Activated CD8-positive, alpha-beta memory T cell treated with anti-CD3 and anti-CD28 coated beads for 4 hours (primary cell): ENCODE results near the gene LPAR2.
A peak's percentile ranks its signal among the peaks of the same experiment; 100 is the strongest.

ENCODE experiments used
- DNase-seq, 2 donors: peaks; one replicate each; pipeline ENCODE4 v3.0.0-alpha.2; 2020; ENCODE audit warnings: low read depth in 2 of 2

LPAR2 gene

DNA sequence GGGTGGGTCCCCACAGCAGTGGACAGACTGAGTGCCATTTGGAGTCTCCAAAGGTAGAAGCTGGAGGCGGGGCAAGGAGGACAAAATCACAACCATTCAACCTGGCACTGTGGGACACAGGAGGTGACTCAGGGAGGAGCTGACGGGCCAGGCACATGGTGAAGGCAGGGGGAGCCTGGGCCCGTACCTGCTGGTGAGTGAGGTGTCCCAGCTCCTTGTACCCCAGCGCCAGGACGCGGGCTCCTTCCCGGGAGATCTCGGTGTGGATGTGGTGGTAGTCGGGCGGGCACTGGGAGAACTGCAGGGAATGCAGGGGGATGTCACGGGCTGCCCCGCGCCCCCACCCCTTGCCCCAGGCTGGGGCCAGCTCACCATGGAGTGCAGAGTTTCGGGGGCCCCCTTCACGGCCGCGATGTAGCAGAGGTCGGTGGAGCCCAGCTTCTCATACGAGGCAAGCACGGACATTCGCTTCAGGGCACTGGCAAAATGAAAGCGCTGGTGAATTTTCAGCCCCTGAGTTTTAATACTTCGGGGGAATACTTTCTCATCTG lies 25.7 kb upstream of the LPAR2 start:
- no peak for DNase-seq

DNA sequence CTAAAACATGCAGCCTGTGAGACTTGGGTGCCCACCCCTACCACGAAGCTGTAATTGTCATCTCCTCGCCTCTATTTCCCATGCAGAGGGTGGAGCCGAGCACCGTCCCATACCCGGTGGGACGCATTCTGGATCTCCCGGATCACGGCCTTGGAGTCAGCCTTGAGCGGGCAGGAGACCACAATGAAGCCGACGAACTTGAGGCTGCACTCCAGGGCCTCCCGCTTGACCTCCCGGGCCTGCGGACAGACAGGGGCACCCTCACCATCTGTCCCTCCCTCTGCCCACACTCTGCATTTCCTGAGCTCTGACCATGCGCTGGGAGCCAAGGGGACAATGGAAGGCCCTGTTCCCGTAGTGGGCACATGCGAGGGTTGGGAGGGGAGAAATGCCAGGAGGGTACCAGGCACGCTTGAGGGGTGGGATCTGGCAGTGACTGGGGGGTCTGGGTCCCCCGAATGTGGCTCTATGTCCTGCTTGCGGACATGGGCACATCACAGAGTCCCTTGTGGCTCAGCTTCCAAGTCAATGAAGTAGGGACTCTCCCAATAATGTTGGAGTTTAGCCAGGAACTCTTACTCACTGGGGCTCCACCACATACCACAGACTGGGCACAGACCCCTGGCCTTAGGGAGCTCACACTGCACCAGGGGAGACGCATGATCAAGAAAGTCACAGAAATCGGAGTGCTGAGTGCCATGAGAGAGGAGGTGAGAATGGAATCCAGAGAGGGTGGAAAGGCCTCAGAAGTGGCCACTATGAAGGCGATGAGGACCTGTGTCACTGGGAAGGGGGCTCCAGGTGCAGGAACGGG lies 24.7 kb upstream of the LPAR2 start:
- DNase-seq: no peak

DNA sequence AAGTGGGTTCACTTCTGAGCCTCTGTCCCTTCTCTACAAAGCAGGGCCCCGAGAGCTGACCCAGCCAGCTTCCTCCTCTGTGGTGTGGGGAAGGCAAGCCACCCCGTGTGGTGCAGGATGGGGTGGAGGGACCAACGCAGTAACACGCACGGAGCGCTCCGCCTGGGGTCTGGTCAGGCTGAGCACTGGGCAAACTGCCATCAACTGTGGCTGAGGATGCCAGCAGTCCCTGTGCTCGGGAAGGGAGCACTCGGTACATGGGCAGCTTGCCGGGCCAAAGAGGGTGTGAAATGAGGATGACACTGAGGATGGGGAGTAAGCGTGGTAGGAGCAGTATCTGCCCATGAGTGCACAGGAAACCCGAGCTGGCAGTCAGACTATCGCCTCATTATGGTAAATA lies 23.1 kb upstream of the LPAR2 start:
- no peak for DNase-seq

DNA sequence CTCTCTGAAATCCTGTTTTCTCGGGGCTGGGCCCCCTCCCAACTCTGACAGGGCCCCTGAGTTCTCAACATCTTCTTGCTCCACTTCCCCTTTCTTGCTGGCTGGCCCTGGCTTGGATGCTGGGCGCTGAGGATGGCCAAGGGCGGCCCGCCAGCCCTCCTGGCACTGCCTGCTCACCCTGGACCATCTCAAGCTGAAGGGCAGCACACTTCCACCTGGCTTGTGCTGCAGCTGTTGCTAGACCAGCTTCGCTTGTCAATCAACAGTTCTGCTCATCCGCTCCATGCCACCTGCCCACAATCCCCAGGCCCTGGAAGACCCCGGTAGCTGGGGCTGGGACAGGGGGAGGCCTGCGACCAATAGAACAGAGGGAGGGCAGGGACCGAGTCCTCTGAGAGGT lies 22.3 kb upstream of the LPAR2 start:
- no peak for DNase-seq

DNA sequence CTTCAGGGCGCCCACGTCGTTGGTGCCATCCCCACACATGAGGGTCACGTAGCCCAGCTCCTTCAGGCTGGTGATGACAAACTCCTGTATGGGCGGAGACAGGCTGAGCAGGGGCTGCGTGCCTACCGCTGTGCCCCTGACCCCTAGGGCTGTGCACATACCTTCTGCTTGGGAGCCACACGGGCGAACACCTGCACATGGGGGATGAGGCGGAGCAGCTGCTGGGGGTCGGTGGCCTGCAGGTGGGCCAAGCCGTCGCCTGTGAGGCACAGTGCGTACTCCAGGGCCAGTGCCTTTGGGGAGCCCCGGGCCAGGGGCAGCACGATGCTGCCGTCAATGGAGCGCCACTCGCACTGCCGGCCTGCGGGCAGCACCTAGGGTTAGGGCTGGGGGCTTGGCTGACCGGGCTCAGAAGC lies 21.6 kb upstream of the LPAR2 start:
- DNase-seq: no peak

DNA sequence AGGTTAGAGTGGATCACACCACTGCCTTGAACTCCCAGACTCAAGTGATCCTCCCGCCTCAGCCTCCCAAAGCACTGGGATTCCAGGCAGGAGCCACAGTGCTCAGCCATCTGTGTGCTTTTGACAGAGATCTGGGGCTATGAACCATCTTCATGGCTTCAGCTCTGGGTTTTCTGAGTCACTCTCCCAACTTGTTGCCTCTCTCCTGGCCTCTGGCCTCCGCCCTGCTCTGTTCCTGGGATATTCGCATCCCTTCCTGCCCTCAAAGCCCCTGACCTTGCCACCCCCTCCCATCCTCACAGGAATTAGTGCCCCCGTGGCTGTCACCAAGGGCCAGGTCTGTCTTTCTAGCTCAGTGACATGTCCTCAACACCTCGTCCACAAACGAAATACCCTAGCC lies 21.1 kb upstream of the LPAR2 start:
- no peak for DNase-seq

DNA sequence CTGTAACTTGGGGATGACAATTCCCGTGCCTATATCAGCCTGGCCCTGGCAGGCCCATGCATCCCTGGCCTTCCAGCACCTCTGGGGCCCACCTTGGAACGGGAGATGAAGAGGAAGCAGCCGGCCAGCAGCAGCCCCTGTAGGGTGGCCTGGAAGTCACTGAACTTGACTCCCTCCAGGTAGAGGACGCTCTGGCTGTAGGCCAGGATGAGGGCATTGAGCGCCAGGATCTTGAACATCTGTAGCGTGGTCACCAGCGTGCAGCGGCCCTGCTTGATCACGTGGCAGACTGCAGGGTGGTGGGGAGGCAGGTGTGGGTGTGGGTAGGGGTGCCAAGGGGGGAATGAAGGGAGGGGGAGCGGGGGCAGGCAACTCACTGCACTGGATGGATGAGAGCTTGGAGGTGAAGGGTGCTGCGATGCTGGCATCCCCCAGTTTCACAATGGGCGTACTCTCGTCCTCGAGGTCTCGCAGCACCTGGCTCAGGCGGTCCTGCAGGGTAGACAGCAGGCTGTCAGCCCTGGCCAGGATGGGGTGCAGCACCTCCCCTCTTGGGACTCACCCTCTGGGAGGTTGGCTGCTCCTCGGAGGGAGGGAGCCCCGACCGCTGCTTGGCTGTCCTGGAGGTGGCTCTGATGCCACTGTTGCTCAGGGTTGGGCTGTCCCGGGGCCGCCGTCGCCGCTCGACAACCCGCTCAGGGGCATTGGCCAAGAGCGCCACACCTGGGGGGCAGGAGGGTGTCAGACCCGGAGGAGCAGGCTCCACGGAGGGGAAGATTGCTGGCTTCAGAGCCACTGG lies 19.2 kb upstream of the LPAR2 start:
- no peak for DNase-seq

DNA sequence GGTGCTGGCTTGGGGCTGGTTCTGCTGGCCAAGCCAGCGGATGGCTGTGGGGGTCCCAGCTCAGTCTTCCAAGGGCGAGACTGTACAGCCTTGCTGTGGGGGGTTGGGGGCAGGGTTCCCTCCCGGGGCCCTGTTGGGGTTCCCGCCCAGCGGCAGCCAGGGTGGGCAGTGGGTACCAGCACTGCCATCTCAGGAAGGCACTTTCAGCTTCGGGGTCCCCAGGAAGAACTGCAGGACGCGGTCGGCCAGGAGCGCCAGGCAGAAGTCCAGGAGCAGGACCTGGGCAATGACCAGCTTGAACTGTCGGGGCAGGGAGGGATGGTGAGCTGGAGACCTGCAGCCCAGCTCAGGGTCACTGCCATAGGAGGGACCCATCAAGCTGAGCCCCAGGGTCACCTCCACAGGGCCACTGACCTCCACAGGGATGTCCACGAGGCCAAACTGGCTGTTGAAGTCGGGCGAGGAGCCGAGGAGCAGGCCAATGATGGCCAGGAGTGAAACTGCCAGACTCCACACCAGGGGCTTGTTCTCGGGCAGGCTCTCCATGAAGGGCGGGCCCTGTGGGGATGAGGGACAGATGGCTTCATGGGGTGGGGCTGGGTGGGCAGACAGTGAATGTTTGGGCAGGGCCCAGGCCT lies 17.3 kb upstream of the LPAR2 start:
- DNase-seq: no peak

DNA sequence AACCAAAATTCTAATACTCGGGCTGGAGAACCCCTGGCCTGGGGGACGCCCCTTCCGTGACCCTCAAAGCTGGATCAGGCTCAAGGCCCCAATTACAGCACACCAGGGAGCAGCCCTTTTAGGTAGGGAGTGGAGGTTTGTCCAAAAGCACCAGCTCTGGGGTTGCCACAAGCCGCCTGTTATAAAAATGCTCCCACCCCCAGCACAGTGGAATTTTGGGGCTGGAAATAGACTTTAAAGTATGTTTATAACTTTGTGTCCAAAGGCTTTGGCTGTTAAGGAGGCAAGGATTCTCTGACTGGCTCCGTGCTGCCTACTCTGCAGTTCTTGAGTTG lies 16.0 kb upstream of the LPAR2 start:
- no peak for DNase-seq

DNA sequence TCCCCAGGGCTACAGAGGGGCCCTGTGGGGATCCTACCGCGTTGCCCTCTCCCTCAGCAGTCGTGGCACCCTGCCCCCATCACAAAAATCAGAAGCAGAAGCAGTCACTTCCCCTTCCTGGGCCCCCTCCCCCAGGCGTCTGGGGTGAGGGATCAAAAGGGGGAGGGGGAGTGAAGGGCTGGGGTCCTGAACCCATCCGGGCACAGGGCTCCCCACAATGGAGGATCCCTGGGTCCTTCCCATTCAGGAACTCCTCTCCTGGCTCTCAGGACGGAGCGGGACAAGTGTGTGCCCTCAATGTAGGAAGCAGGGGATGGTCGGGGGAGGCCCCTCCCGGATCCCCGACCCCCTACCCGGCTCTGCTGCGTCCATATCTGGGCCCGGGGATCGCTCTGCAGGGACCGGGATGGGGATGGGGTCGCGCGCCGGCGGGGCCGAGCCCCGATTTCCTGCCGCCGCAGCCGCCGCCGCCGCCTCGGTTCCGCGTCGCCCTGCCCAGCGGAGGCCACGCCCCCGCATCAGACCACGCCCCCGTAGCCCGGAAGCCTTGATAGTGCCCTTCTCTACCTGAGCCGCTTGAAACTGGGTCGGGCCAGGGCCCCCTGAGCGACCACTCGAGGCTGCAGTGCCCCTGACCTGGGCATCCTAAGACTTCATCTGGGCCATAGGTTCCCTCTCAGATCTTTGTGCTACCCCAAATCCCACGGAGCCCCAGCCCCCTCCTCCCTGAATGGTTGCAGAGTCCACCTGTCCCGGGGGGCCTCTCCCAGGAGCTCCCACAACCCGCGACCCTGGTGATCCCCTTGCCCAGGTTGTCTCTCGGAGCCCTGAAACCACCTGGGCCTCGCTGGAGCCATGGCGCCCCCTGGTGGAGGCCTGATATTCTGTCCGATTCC lies 15.4 kb upstream of the LPAR2 start, which contains the start of gene GMIP:
GMIP (minus strand) TSS at position 500 of the 896 bp plus-strand sequence; CDS start at position 372, 128 bp downstream.
- peak; percentile 75 to 79 for DNase-seq

DNA sequence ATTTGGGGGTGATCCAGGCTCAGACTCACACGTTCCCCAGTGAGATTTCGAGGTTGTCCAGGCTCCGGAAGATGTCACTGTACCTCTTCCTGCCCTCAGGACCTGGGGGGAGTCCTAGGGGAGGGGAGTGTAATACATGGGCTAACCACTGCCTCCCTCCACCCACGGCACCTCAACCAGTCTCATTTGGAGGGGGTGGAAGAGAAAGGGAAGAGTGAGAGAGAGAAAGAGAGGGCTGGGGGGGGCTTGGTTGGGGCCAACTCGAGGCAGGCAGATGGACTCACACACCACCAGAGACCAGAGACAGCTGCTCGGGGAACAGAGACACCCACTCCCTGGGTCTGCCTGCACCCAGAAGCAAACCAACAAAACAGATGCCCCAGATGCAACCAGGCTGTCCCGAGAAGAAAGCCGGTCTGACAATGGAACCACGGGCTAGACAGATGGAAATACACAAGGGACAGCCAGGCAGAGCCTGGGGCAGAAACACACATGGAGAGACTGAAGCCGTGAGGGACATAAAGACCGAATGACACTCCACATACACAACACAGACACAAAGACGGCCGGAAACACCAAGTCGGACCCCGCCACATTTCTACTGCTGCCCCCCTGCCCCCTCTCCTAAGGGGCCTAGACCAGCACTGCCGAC lies 14.6 kb upstream of the LPAR2 start:
- peak; percentile 44 to 50 for DNase-seq

DNA sequence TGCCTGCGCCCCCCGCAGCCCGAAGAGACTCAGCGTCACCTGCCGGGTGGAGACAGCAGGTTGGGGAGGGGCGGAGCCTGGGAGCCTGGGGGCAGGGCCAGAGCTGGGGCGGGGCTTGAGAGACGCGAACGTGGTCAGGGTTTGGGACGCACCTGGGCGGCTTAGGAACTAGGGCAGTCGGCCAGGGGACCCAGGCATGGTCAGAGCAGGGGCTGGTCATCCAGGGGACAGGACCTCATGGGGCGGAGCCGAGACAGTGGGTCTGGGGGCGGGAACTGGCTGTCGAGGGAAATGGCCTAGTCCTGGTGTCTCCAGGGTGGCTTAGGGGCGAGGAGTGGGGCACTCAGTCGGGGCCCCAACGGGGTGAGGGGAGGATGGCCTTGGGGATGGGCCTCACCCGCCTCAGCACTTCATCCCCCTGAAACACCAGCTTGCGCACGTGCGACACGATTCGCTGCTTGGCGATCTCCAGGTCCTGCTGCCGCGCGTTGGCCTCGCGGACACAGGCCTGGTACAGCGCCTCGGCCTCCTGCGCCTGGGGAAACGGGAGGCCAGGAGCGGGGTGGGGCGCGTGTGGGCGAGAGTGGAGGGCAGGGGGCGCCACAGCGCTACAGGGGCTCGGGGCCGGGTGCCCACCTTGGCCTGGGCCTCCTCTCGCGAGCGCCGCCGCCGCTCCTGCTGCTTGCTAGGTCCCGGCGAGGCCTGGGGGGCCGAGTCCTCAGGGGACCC lies 9.7 kb upstream of the LPAR2 start:
- no peak for DNase-seq

DNA sequence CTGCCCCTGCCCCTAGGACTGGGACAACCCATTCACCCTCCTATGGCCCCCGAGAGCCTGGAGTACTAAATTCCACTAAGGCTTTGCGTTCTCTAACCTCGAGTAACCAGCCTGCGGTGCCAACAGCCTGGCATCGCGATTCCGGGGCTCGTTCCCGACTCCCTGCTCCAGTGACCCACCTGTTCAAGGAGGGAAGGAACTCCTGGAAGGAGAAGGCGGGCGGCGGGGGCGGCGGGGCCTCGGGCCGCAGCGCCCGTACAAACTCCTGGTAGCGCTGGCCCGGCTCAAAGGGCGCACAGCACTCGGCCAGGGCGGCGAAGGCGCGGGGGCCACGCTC lies 9.1 kb upstream of the LPAR2 start:
- DNase-seq: no peak

DNA sequence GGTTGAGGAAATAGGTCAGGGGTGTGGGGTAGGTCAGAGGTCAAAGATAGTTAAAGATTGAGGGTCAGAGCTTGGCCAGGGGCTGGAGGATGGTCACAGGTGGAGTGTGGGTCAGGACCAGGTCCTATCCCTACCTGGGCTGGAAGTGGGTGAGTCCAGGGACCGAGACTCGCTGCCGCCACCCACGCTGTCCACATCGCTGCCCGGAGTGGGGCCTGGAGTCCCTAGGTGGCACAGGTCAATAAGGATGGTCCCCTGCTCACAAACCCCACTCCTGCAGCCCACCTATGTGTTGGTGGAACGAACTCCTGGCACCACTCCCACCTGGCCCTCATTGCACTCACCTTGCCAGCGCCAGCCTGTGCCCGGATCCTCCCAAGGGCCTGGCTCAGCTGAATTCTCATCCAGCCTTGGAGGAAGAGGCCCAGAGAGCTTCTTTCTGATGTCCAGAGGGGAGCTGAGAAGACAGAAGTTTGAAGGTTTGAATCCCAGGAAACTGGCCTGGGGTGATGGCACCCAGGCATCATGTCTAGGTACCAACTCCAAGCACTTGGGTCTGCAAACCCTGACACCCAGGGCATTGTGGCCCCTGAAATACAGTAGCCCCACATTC lies 8.7 kb upstream of the LPAR2 start:
- DNase-seq: no peak

DNA sequence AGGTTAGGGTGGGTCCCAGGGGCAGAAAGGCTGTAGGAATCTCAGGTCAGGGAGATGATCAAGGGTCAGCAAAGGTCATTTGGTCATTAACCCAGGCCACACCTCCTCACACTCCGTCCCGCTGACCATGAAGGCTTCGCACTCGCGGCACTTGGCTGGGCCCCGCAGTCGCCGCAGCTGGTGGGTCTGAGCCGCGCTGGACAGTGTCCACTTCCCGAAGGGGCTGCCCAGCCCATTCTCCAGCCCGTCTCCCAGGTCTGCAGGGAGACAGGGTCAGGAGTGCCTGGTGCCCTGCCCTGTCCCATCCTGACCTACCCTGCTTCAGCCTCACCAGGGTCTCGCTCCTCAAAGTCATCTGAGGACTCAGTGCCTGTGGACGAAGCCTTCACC lies 7.3 kb upstream of the LPAR2 start:
- no peak for DNase-seq

DNA sequence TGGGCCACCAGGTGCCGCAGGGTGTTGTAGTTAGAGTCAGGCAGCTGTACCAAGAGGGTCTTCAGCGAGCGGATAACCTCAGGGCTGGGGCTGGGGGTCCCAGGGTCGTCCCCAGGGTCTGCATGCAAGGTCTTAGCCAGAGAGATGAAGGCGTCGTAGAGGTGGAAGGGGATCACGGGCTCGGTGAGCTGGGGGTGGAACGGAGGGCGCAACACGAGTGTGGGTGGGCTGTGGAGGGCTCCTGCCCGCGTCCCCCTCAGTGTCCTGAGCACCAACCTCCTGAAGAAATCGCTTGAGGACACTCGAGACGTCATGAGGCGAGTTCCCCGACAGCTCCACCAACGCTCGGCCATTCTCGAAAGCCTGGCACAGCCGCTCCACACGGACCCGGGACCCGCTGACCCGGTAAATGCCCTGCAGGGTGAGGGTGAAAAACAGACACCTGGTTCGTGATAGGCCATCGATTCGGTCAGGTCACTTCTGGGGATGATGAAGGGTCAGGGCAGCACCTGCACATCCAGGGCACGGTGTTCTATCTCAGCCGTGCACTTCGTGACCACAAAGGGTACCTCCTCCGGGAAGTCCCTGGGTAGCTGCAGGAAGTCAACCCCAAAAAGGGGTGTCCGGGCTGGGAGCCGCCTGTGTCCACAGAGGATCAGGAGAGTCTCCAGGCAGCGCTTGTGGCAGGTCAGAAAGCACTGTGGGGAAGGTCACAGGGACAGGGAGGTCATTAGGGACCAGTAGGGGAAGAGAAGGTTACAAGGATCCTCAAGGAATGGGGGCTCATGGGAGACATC lies 6.7 kb upstream of the LPAR2 start:
- DNase-seq: no peak

DNA sequence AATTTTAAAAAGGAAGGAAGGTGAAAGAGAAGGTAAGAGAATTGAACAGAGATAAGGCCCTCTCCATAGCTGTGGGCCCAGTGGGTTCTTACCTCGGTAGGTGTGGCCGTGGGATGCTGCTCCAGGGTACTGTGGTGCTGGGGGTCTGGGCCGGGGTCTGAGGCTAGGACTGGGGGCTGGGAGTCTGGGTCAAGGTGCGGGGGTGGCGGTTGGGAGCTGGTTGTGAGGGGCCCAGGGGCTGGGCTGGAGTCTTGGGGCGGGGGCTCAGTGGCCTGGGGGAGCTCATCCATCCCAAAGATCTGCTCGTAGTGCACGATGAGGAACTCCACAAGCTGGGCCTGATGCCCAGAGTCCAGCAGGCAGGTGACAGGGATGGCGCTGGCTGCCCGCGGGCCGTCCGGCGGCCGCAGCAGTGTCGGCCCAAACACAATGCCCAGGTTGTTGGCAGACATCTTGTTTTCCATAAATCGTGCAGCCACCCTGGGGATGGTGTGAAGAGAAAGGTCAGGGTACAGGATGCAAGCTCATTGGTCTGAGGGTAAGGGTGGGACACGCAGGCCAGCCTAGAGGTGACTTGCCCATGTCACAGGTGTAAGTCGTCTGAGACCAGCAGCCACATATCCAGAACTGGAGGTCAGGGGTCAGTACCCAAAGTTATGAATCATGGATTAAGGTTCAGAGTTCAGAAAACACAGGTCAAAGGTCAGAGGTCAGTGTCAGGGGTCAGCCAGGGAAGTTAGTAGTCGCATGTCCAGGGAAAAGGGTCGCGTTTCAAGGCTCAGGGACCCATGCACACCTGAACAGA lies 5.9 kb upstream of the LPAR2 start:
- DNase-seq: no peak

DNA sequence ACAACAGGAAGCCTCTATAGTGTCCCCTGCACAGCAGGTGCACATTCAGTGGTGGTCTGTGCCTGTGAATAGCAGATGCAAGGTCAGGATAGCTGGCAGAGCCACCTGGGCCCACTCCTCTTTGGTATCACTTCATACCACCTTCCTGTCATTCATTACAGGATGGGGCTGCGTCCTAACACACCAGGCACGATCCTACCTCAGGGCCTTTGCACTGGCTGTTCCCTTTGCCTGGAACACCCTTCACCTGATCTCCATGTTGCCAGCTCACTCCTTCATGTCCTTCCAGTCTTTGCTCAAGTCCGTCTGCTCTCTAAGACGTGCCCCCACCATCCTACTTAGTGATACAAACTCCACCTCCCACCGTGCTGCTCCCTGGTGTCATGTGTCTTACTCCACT lies 4.6 kb upstream of the LPAR2 start:
- DNase-seq: no peak
